Activated CD8-positive, alpha-beta memory T cell treated with anti-CD3 and anti-CD28 coated beads for 1 hour (primary cell): Measurements from ENCODE around the gene OR4D2.
A peak's percentile ranks its signal among the peaks of the same experiment; 100 is the strongest.

Experiments used
- DNase-seq, 2 donors: peaks; one replicate each; pipeline ENCODE4 v3.0.0-alpha.2; 2020; ENCODE audit warnings: low read depth in 1 of 2; ENCODE audit errors: extremely low read depth in 1 of 2

OR4D2 gene

GRCh38 chr17:58172369-58173071 is 5.7 kb downstream of the OR4D2 start:
- peak in 1 of 2 donors; percentile 15 for DNase-seq

- DNase-seq = no peak
These were observed 8.1 kb downstream of the OR4D2 start for GRCh38 chr17:58174871-58175270.

- no peak for DNase-seq
These were observed 9.4 kb downstream of the OR4D2 start for GRCh38 chr17:58176200-58176599.

GRCh38 chr17:58181796-58182195 is 15.0 kb downstream of the OR4D2 start:
- no peak for DNase-seq

- DNase-seq = no peak
These were observed 16.7 kb downstream of the OR4D2 start for GRCh38 chr17:58183514-58183913.

- DNase-seq = no peak
These were observed 17.7 kb downstream of the OR4D2 start for GRCh38 chr17:58184308-58184985.

GRCh38 chr17:58184986-58185761 is 18.4 kb downstream of the OR4D2 start:
- DNase-seq = no peak

- DNase-seq = no peak
These were observed 19.8 kb downstream of the OR4D2 start for GRCh38 chr17:58186591-58186990.

- no peak for DNase-seq
These were observed 20.3 kb downstream of the OR4D2 start for GRCh38 chr17:58187063-58187462.

- no peak for DNase-seq
These were observed 20.9 kb downstream of the OR4D2 start for GRCh38 chr17:58187675-58188074.

- no peak for DNase-seq
These were observed 22.8 kb downstream of the OR4D2 start for GRCh38 chr17:58189436-58190146.

- no peak for DNase-seq
These were observed 24.6 kb downstream of the OR4D2 start for GRCh38 chr17:58191241-58191896.

- DNase-seq = no peak
These were observed 25.8 kb downstream of the OR4D2 start, which contains the start of gene EPX for GRCh38 chr17:58192612-58193011. Gene EPX, plus strand, starts transcription at chr17:58192726. Its CDS starts 121 bp downstream, at chr17:58192847.

- DNase-seq = no peak
These were observed 27.0 kb downstream of the OR4D2 start for GRCh38 chr17:58193641-58194255.

GRCh38 chr17:58195518-58196123 is 28.8 kb downstream of the OR4D2 start:
- no peak for DNase-seq

- DNase-seq = no peak
These were observed 29.8 kb downstream of the OR4D2 start for GRCh38 chr17:58196610-58197009.

- peak; percentile 4 to 37 for DNase-seq
These were observed 33.3 kb downstream of the OR4D2 start for GRCh38 chr17:58200024-58200633.

- no peak for DNase-seq
These were observed 36.1 kb downstream of the OR4D2 start for GRCh38 chr17:58202859-58203258.

- no peak for DNase-seq
These were observed 38.0 kb downstream of the OR4D2 start for GRCh38 chr17:58204796-58205195.
